Stimulated activated CD4-positive, alpha-beta T cell treated with anti-CD3 and anti-CD28 coated beads, Interleukin-4, amount 100 ng/mL, for 24 hours (primary cell): ENCODE measurements around the gene DOCK1.
A peak's percentile ranks its signal among the peaks of the same experiment; 100 is the strongest.

Experiments
- DNase-seq: peaks from one replicate; pipeline ENCODE4 v3.0.0-alpha.2; 2020

Gene DOCK1

GRCh38 chr10:127243490-127244272 is 338.5 kb downstream of the DOCK1 start:
- DNase-seq: peak; percentile 11

GRCh38 chr10:127245456-127245855 is 340.2 kb downstream of the DOCK1 start:
- DNase-seq: no peak

GRCh38 chr10:127250031-127250430 is 344.8 kb downstream of the DOCK1 start:
- DNase-seq: no peak

GRCh38 chr10:127252818-127253217 is 347.6 kb downstream of the DOCK1 start:
- DNase-seq: no peak

- no peak for DNase-seq
Measured at GRCh38 chr10:127254276-127254675, 349.0 kb downstream of the DOCK1 start.

GRCh38 chr10:127257395-127257794 is 352.2 kb downstream of the DOCK1 start:
- DNase-seq: no peak

- no peak for DNase-seq
Measured at GRCh38 chr10:127259347-127259746, 354.1 kb downstream of the DOCK1 start.

GRCh38 chr10:127262606-127263005 is 357.4 kb downstream of the DOCK1 start:
- no peak for DNase-seq

GRCh38 chr10:127265288-127265687 is 360.1 kb downstream of the DOCK1 start:
- no peak for DNase-seq

GRCh38 chr10:127266431-127266830 is 361.2 kb downstream of the DOCK1 start:
- no peak for DNase-seq

GRCh38 chr10:127267442-127267841 is 362.2 kb downstream of the DOCK1 start:
- no peak for DNase-seq

GRCh38 chr10:127272076-127272475 is 366.8 kb downstream of the DOCK1 start:
- no peak for DNase-seq

- DNase-seq: no peak
Measured at GRCh38 chr10:127275272-127275671, 370.0 kb downstream of the DOCK1 start.

GRCh38 chr10:127275793-127276450 is 370.7 kb downstream of the DOCK1 start:
- DNase-seq: no peak

- no peak for DNase-seq
Measured at GRCh38 chr10:127276794-127277462, 371.7 kb downstream of the DOCK1 start.

GRCh38 chr10:127278001-127278400 is 372.8 kb downstream of the DOCK1 start:
- no peak for DNase-seq

GRCh38 chr10:127279334-127279774 is 374.1 kb downstream of the DOCK1 start:
- DNase-seq: no peak

- no peak for DNase-seq
Measured at GRCh38 chr10:127280446-127280845, 375.2 kb downstream of the DOCK1 start.

- DNase-seq: no peak
Measured at GRCh38 chr10:127283017-127283416, 377.8 kb downstream of the DOCK1 start.

- DNase-seq: no peak
Measured at GRCh38 chr10:127283576-127283975, 378.3 kb downstream of the DOCK1 start.

- no peak for DNase-seq
Measured at GRCh38 chr10:127290850-127291249, 385.6 kb downstream of the DOCK1 start.

- DNase-seq: no peak
Measured at GRCh38 chr10:127291329-127291728, 386.1 kb downstream of the DOCK1 start.

GRCh38 chr10:127292888-127293287 is 387.7 kb downstream of the DOCK1 start:
- no peak for DNase-seq

- DNase-seq: peak; percentile 19
Measured at GRCh38 chr10:127293640-127294039, 388.4 kb downstream of the DOCK1 start.
